ENCODE data around the gene RPUSD2.

Gene RPUSD2, protein sequence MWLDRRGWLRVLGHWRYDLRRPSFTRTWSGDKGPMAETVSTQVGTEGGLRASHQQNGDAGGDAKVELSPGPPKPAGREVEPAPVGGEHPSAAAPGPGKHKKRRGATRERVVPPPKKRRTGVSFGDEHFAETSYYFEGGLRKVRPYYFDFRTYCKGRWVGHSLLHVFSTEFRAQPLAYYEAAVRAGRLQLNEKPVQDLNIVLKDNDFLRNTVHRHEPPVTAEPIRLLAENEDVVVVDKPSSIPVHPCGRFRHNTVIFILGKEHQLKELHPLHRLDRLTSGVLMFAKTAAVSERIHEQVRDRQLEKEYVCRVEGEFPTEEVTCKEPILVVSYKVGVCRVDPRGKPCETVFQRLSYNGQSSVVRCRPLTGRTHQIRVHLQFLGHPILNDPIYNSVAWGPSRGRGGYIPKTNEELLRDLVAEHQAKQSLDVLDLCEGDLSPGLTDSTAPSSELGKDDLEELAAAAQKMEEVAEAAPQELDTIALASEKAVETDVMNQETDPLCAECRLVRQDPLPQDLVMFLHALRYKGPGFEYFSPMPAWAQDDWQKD

DNA sequence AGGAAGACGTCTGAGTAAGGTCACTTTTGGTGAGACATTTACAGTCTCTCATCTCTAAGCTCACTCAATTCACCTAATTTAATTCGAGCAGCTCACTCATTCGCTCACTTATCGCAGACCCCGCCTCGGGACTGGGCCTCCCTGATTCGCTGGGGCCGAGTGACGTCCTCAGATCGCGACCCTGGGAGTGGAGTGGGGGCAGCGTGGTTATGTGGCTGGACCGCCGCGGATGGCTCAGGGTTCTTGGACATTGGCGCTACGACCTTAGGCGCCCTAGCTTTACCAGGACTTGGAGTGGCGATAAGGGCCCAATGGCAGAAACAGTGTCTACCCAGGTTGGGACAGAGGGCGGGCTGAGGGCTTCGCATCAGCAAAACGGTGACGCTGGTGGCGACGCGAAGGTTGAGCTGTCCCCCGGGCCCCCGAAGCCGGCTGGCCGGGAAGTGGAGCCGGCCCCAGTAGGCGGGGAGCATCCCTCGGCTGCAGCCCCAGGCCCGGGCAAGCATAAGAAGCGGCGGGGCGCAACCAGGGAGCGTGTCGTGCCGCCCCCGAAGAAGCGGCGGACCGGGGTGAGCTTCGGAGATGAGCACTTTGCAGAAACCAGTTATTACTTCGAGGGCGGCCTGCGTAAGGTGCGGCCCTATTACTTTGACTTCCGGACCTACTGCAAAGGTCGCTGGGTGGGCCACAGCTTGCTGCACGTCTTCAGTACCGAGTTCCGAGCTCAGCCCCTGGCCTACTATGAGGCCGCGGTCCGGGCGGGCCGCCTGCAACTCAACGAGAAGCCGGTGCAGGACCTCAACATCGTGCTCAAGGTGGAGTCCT lies at the start of gene RPUSD2:
RPUSD2 (plus strand) TSS at position 171 of the 825 bp plus-strand sequence; CDS start at position 210, 39 bp downstream.
- Histone ChIP-seq H3K36me3 (ENCODE audit: control insufficient read depth, insufficient read depth, low read length) (peaks cover 9% of the 10 kb centered on the region), H3K4me3 (replicated peaks; ENCODE audit: low read depth, low read length) (peak within 1 kb of the TSS; percentile 84), H3K27me3 (replicated peaks; ENCODE audit: control insufficient read depth, insufficient read depth, low read length) (no peaks in the 10 kb centered on the region)
- peak; percentile 88 for DNase-seq (ENCODE audit: extremely low read depth, insufficient read length)
- TF ChIP-seq, protein P1, sequence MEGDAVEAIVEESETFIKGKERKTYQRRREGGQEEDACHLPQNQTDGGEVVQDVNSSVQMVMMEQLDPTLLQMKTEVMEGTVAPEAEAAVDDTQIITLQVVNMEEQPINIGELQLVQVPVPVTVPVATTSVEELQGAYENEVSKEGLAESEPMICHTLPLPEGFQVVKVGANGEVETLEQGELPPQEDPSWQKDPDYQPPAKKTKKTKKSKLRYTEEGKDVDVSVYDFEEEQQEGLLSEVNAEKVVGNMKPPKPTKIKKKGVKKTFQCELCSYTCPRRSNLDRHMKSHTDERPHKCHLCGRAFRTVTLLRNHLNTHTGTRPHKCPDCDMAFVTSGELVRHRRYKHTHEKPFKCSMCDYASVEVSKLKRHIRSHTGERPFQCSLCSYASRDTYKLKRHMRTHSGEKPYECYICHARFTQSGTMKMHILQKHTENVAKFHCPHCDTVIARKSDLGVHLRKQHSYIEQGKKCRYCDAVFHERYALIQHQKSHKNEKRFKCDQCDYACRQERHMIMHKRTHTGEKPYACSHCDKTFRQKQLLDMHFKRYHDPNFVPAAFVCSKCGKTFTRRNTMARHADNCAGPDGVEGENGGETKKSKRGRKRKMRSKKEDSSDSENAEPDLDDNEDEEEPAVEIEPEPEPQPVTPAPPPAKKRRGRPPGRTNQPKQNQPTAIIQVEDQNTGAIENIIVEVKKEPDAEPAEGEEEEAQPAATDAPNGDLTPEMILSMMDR (IDR thresholded peaks at IDR 0.05; ENCODE audit: insufficient read depth, low read length, poor library complexity, severe bottlenecking) = no peak

DNA sequence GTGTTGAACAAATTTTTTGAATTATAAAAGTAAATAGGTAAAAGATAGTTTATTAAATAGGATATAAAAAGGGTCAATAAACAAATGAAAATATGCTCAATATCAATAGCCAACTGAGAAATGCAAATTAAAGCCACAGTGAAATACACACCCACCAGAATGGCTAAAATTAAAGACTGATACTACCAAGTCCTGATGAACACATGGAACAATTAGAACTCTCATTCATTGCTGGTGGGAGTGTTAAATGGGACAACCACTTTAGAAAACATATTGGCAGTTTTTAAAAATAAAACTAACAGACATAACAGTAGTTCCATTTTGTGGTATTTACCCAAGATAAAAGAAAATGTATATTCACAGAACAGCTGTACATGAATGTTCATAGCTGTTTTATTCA lies 45.5 kb upstream of the RPUSD2 start:
- H3K36me3 ChIP-seq (ENCODE audit: control insufficient read depth, insufficient read depth, low read length) = no peaks in the 10 kb centered on the region
- TF ChIP-seq, protein P1 (IDR thresholded peaks at IDR 0.05; ENCODE audit: insufficient read depth, low read length, poor library complexity, severe bottlenecking) = no peak
- H3K4me3 ChIP-seq (replicated peaks; ENCODE audit: low read depth, low read length) = no peak overlapping the region
- DNase-seq (ENCODE audit: extremely low read depth, insufficient read length) = no peak
- H3K27me3 ChIP-seq (replicated peaks; ENCODE audit: control insufficient read depth, insufficient read depth, low read length) = no peaks in the 10 kb centered on the region

DNA sequence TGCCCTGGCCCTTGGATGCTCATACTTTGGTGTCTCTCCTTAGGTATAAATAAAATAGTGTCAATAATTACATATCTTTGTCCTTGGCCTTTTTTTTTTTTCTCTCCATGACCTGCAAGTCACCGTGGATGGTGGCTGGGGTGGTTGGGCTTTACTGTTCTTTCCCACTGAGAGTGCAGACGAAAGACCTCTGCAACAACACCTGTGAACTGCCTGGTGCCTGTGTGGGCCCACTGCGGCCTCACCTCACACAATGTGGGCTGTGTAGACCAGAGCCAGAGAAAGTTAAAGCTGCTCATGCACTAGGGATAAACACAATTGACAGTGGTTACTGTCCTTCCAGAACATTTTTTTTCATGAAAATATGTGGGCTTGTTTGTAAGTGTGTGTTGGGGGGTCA lies 43.2 kb upstream of the RPUSD2 start:
- H3K27me3 ChIP-seq (replicated peaks; ENCODE audit: control insufficient read depth, insufficient read depth, low read length) = no peaks in the 10 kb centered on the region
- DNase-seq (ENCODE audit: extremely low read depth, insufficient read length) = no peak
- H3K4me3 ChIP-seq (replicated peaks; ENCODE audit: low read depth, low read length) = no peak overlapping the region
- no peaks in the 10 kb centered on the region for H3K36me3 ChIP-seq (ENCODE audit: control insufficient read depth, insufficient read depth, low read length)
- TF ChIP-seq, protein P1 (IDR thresholded peaks at IDR 0.05; ENCODE audit: insufficient read depth, low read length, poor library complexity, severe bottlenecking) = no peak

DNA sequence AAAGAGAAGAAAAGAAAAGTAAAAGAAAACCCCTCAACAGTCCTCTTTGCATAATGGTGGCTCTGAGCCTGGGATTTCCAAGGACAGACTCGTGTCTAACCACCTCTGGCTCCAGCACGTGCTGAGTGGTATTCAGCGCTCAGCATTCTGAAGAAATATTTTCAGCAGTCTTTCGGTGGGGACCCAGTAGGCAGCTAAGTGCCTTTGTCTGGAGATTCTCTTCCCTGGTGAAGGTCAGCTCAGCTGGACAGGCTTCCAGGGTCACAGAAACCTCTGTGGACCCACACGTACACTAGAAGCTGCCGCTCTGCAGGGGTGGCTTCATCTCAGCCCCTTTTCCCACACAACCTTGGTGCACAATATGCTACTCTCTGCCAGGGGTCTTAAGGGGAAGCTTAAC lies 40.3 kb upstream of the RPUSD2 start:
- no peaks in the 10 kb centered on the region for H3K36me3 ChIP-seq (ENCODE audit: control insufficient read depth, insufficient read depth, low read length)
- no peaks in the 10 kb centered on the region for H3K27me3 ChIP-seq (replicated peaks; ENCODE audit: control insufficient read depth, insufficient read depth, low read length)
- H3K4me3 ChIP-seq (replicated peaks; ENCODE audit: low read depth, low read length) = no peak overlapping the region
- TF ChIP-seq, protein P1 (IDR thresholded peaks at IDR 0.05; ENCODE audit: insufficient read depth, low read length, poor library complexity, severe bottlenecking) = no peak
- DNase-seq (ENCODE audit: extremely low read depth, insufficient read length) = no peak

DNA sequence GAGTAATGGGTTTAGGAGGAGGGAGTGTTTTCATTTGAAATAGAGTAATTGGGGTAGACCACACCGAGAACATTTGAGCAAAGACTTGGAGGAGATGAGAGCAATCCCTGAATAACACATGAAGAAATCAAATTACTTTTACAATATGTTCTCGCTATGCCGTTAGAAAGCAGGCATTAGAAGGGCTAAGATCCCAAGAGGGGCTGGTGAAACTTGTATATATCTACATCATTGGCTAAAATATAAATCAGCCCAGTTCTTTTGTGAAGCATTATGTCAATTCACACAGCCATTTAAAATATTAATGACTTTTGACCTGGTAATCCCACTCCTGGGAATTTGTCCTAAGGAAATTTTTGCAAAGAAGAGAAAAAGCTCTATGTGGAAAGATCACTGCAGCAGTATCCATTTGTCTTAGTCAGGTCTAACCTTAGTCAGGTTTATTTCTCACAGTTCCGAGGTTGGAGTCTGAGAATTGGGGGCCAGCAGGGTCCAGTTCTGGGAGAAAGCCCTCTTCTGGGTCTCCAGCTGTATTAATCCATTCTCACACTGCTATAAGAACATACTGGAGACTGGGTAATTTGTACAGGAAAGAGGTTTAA lies 35.2 kb upstream of the RPUSD2 start:
- TF ChIP-seq, protein P1 (IDR thresholded peaks at IDR 0.05; ENCODE audit: insufficient read depth, low read length, poor library complexity, severe bottlenecking) = no peak
- Histone ChIP-seq H3K36me3 (ENCODE audit: control insufficient read depth, insufficient read depth, low read length) (peaks cover 2% of the 10 kb centered on the region), H3K4me3 (replicated peaks; ENCODE audit: low read depth, low read length) (no peak overlapping the region), H3K27me3 (replicated peaks; ENCODE audit: control insufficient read depth, insufficient read depth, low read length) (no peaks in the 10 kb centered on the region)
- DNase-seq (ENCODE audit: extremely low read depth, insufficient read length) = no peak
